ENCODE data around the gene MRPS12. TPM values are rescaled to one million over a fixed set of nuclear protein-coding genes. Genes with fewer than 3 reads are reported as not detected.

The MRPS12 gene
- total RNA-seq, 4 donors from 2014 or later = 23.7 to 42.6 (median 34.7) TPM

GRCh38 chr19:38894968-38895367 lies 35.8 kb upstream of the MRPS12 start:
- H3K9me3 ChIP-seq = no peaks in the 10 kb centered on the region
- in situ Hi-C loops (cut with MboI; ENCODE audit: low pct_ligation_motif_present in 1 of 4, low pct_unique_long_range_greater_than_20kb in 1 of 4, low sequenced_read_pairs in 3 of 4) (loop anchor here in 1 of 4 donors (10.0 kb wide), 1 partner anchor 150 kb away; the partner anchor contains the start of gene CAPN12), intact Hi-C loops (cut with DNase I; ENCODE audit: low total_unique reads) (no loop called here)
- H3K4me1 ChIP-seq = peaks cover 7 to 13% (median 10%) of the 10 kb centered on the region in 4 donors
- H3K27me3 ChIP-seq = no peaks in the 10 kb centered on the region
- H3K36me3 ChIP-seq = peaks cover 0 to 2% (median 0%) of the 10 kb centered on the region in 4 donors
- no peak overlapping the region for H3K27ac ChIP-seq
- WGBS, 2 donors (ENCODE audit: low coverage in 1 of 2) = 71 to 77% methylated on average over 6 to 9 of the region's 9 CpGs
- no peak overlapping the region for H3K4me3 ChIP-seq
- DNase-seq = no peak
- TF ChIP-seq POLR2AphosphoS5 (IDR thresholded peaks at IDR 0.05) = no peak
- no peak for TF ChIP-seq CTCF (IDR thresholded peaks at IDR 0.05)
- TF ChIP-seq POLR2A (IDR thresholded peaks at IDR 0.05) = no peak
- no peak for TF ChIP-seq EP300 (IDR thresholded peaks at IDR 0.05; ENCODE audit: low read depth)

GRCh38 chr19:38898788-38899446 lies 31.8 kb upstream of the MRPS12 start:
- no peaks in the 10 kb centered on the region for H3K36me3 ChIP-seq
- H3K27me3 ChIP-seq = no peaks in the 10 kb centered on the region
- no peak for DNase-seq
- H3K27ac ChIP-seq = peak overlapping the region; percentile 86 to 91 (median 91)
- H3K4me1 ChIP-seq = peaks cover 7 to 28% (median 20%) of the 10 kb centered on the region in 4 donors
- in situ Hi-C loops (cut with MboI; ENCODE audit: low pct_ligation_motif_present in 1 of 4, low pct_unique_long_range_greater_than_20kb in 1 of 4, low sequenced_read_pairs in 3 of 4) (loop anchor here in 1 of 4 donors (10.0 kb wide), 1 partner anchor 154 kb away; the partner anchor contains the start of gene CAPN12), intact Hi-C loops (cut with DNase I; ENCODE audit: low total_unique reads) (no loop called here)
- no peak for TF ChIP-seq POLR2A (IDR thresholded peaks at IDR 0.05)
- TF ChIP-seq POLR2AphosphoS5 (IDR thresholded peaks at IDR 0.05) = no peak
- no peak for TF ChIP-seq CTCF (IDR thresholded peaks at IDR 0.05)
- no peak for TF ChIP-seq EP300 (IDR thresholded peaks at IDR 0.05; ENCODE audit: low read depth)
- H3K4me3 ChIP-seq = peak overlapping the region; percentile 79 to 95 (median 91)
- H3K9me3 ChIP-seq = no peaks in the 10 kb centered on the region
- WGBS, 2 donors (ENCODE audit: low coverage in 1 of 2) = 6 to 13% methylated on average over 10 to 25 of the region's 25 CpGs

- intact Hi-C loops (cut with DNase I; ENCODE audit: low total_unique reads) (no loop called here), in situ Hi-C loops (cut with MboI; ENCODE audit: low pct_ligation_motif_present in 1 of 4, low pct_unique_long_range_greater_than_20kb in 1 of 4, low sequenced_read_pairs in 3 of 4) (loop anchor here in 1 of 4 donors (10.0 kb wide), 1 partner anchor 155 kb away; the partner anchor contains the start of gene CAPN12)
- H3K4me1 ChIP-seq = peaks cover 7 to 28% (median 20%) of the 10 kb centered on the region in 4 donors
- no peaks in the 10 kb centered on the region for H3K36me3 ChIP-seq
- peak within 1 kb of the TSS; percentile 91 to 94 (median 93) for H3K27ac ChIP-seq
- H3K9me3 ChIP-seq = no peaks in the 10 kb centered on the region
- WGBS, 2 donors (ENCODE audit: low coverage in 1 of 2) = 0% methylated on average over 53 of the region's 64 CpGs; no CpG with 5 or more reads in 1 of the 2 donors
- H3K27me3 ChIP-seq = no peaks in the 10 kb centered on the region
- TF ChIP-seq EP300 (IDR thresholded peaks at IDR 0.05; ENCODE audit: low read depth) = no peak
- no peak for TF ChIP-seq CTCF (IDR thresholded peaks at IDR 0.05)
- peak; percentile 85 for TF ChIP-seq POLR2A (IDR thresholded peaks at IDR 0.05)
- peak; percentile 85 to 92 (median 88) for TF ChIP-seq POLR2AphosphoS5 (IDR thresholded peaks at IDR 0.05)
- peak; percentile 100 for DNase-seq
- peak within 1 kb of the TSS; percentile 79 to 95 (median 91) for H3K4me3 ChIP-seq
Observed at GRCh38 chr19:38899447-38900201, 31.1 kb upstream of the MRPS12 start, which contains the start of the genes NFKBIB and SIRT2. TSS of gene NFKBIB (plus strand) at chr19:38899969. CDS start at chr19:38900033, 64 bp downstream. TSS of gene SIRT2 (minus strand) at chr19:38899618. CDS start at chr19:38899521, 97 bp downstream.

- no peak for TF ChIP-seq EP300 (IDR thresholded peaks at IDR 0.05; ENCODE audit: low read depth)
- TF ChIP-seq POLR2AphosphoS5 (IDR thresholded peaks at IDR 0.05) = no peak
- TF ChIP-seq POLR2A (IDR thresholded peaks at IDR 0.05) = no peak
- TF ChIP-seq CTCF (IDR thresholded peaks at IDR 0.05) = no peak
- intact Hi-C loops (cut with DNase I; ENCODE audit: low total_unique reads) (no loop called here), in situ Hi-C loops (cut with MboI; ENCODE audit: low pct_ligation_motif_present in 1 of 4, low pct_unique_long_range_greater_than_20kb in 1 of 4, low sequenced_read_pairs in 3 of 4) (no loop called here)
- Histone ChIP-seq H3K4me3 (peak overlapping the region; percentile 66 to 93 (median 84)), H3K27ac (peak overlapping the region; percentile 91 to 94 (median 93)), H3K4me1 (peaks cover 7 to 28% (median 20%) of the 10 kb centered on the region in 4 donors), H3K9me3 (no peaks in the 10 kb centered on the region), H3K27me3 (no peaks in the 10 kb centered on the region), H3K36me3 (peaks cover 0 to 4% (median 0%) of the 10 kb centered on the region in 4 donors)
- no peak for DNase-seq
- 2% methylated on average over 4 to 8 of the region's 8 CpGs for WGBS, 2 donors (ENCODE audit: low coverage in 1 of 2)
Observed at GRCh38 chr19:38900202-38900629, 30.5 kb upstream of the MRPS12 start.
